Activated CD8-positive, alpha-beta T cell treated with anti-CD3 and anti-CD28 coated beads, Interleukin-2, amount 10 ng/mL, durations not matched to agents 7 days and 5 days (primary cell): ENCODE data around the gene SLC19A1. TPM values are rescaled to one million over a fixed set of nuclear protein-coding genes. Genes with fewer than 3 reads are reported as not detected.

ENCODE experiments used
- ATAC-seq: fragments of 150-1000 bp; cut with Tn5 transposase; one replicate; pipeline ENCODE4 v1.10.0; 2021; ENCODE audit warnings: moderate library complexity
- CTCF ChIA-PET: fragments of 350-600 bp; sonication (Branson Sonifier 250); formaldehyde crosslinking; loops from one replicate; lab custom pipeline; 2021; ENCODE audit warnings: antibody characterized with exemption; lab: Charles Lee
- POLR2A ChIA-PET: fragments of 350-600 bp; sonication (Branson Sonifier 250); formaldehyde crosslinking; loops from one replicate; lab custom pipeline; 2021; ENCODE audit warnings: antibody characterized with exemption; lab: Charles Lee
- DNase-seq: peaks from one replicate; pipeline ENCODE4 v3.0.0-alpha.2; 2020
- H3K27ac Mint-ChIP-seq: one replicate; pipeline ENCODE4 v1.8.0; 2021; ENCODE audit warnings: mild to moderate bottlenecking, mixed read lengths
- H3K27me3 Mint-ChIP-seq: one replicate; pipeline ENCODE4 v1.8.0; 2021; ENCODE audit warnings: low read depth, mixed read lengths
- H3K36me3 Mint-ChIP-seq: one replicate; pipeline ENCODE4 v1.8.0; 2021; ENCODE audit warnings: low read depth, mixed read lengths
- H3K4me1 Mint-ChIP-seq: one replicate; pipeline ENCODE4 v1.8.0; 2021; ENCODE audit warnings: low read depth, mixed read lengths
- H3K4me3 Mint-ChIP-seq: one replicate; pipeline ENCODE4 v1.8.0; 2021; ENCODE audit warnings: mild to moderate bottlenecking, mixed read lengths
- H3K9me3 Mint-ChIP-seq: one replicate; pipeline ENCODE4 v1.8.0; 2022; ENCODE audit warnings: mixed read lengths; ENCODE audit not compliant: insufficient read depth
- total RNA-seq, 2 experiments: library from RNA; stranded (reverse); gene quantifications; one replicate each; pipeline ENCODE4 v1.2.3, GENCODE V29; 2021

The SLC19A1 gene
- total RNA-seq, 2 experiments from 2014 or later = 44.4 to 51.6 TPM

- H3K27ac Mint-ChIP-seq = peak overlapping the region; percentile 51
- DNase-seq (no peak), ATAC-seq (no peak)
- no peaks in the 10 kb centered on the region for H3K9me3 Mint-ChIP-seq
- no peak overlapping the region for H3K4me3 Mint-ChIP-seq
- peaks cover 14% of the 10 kb centered on the region for H3K36me3 Mint-ChIP-seq
- no peaks in the 10 kb centered on the region for H3K27me3 Mint-ChIP-seq
- H3K4me1 Mint-ChIP-seq = no peaks in the 10 kb centered on the region
- POLR2A ChIA-PET = no interaction called here
- CTCF ChIA-PET = no interaction called here
Measured at GRCh38 chr21:45499970-45500577, 42.2 kb downstream of the SLC19A1 start.

- ChIA-PET POLR2A (no interaction called here), CTCF (no interaction called here)
- Mint-ChIP-seq H3K4me3 (no peak overlapping the region), H3K4me1 (no peaks in the 10 kb centered on the region), H3K27ac (no peak overlapping the region), H3K9me3 (no peaks in the 10 kb centered on the region), H3K36me3 (peaks cover 14% of the 10 kb centered on the region), H3K27me3 (no peaks in the 10 kb centered on the region)
- no peak for ATAC-seq
- DNase-seq = no peak
Measured at GRCh38 chr21:45499201-45499750, 43.0 kb downstream of the SLC19A1 start.

- no peaks in the 10 kb centered on the region for H3K4me1 Mint-ChIP-seq
- no peak for DNase-seq
- no peaks in the 10 kb centered on the region for H3K9me3 Mint-ChIP-seq
- ChIA-PET POLR2A (no interaction called here), CTCF (no interaction called here)
- H3K27ac Mint-ChIP-seq = no peak overlapping the region
- no peak for ATAC-seq
- H3K36me3 Mint-ChIP-seq = peaks cover 14% of the 10 kb centered on the region
- no peak overlapping the region for H3K4me3 Mint-ChIP-seq
- no peaks in the 10 kb centered on the region for H3K27me3 Mint-ChIP-seq
Measured at GRCh38 chr21:45498646-45499000, 43.6 kb downstream of the SLC19A1 start.

- Mint-ChIP-seq H3K9me3 (no peaks in the 10 kb centered on the region), H3K27ac (no peak overlapping the region), H3K36me3 (peaks cover 14% of the 10 kb centered on the region), H3K4me3 (no peak overlapping the region), H3K27me3 (no peaks in the 10 kb centered on the region), H3K4me1 (no peaks in the 10 kb centered on the region)
- ChIA-PET CTCF (no interaction called here), POLR2A (no interaction called here)
- DNase-seq (no peak), ATAC-seq (no peak)
Measured at GRCh38 chr21:45497846-45498645, 44.2 kb downstream of the SLC19A1 start.

- ATAC-seq = no peak
- no peaks in the 10 kb centered on the region for H3K4me1 Mint-ChIP-seq
- ChIA-PET CTCF (no interaction called here), POLR2A (no interaction called here)
- peaks cover 14% of the 10 kb centered on the region for H3K36me3 Mint-ChIP-seq
- no peaks in the 10 kb centered on the region for H3K9me3 Mint-ChIP-seq
- no peak overlapping the region for H3K4me3 Mint-ChIP-seq
- DNase-seq = no peak
- H3K27me3 Mint-ChIP-seq = no peaks in the 10 kb centered on the region
- H3K27ac Mint-ChIP-seq = no peak overlapping the region
Measured at GRCh38 chr21:45496968-45497845, 45.0 kb downstream of the SLC19A1 start.

GRCh38 chr21:45496151-45496967 is 45.9 kb downstream of the SLC19A1 start:
- no peaks in the 10 kb centered on the region for H3K9me3 Mint-ChIP-seq

GRCh38 chr21:45494851-45495680 is 47.2 kb downstream of the SLC19A1 start:
- H3K36me3 Mint-ChIP-seq = peaks cover 14% of the 10 kb centered on the region
- ATAC-seq (no peak), DNase-seq (no peak)
- POLR2A ChIA-PET = no interaction called here
- no peaks in the 10 kb centered on the region for H3K9me3 Mint-ChIP-seq
- no peaks in the 10 kb centered on the region for H3K27me3 Mint-ChIP-seq
- H3K4me1 Mint-ChIP-seq = no peaks in the 10 kb centered on the region
- no peak overlapping the region for H3K27ac Mint-ChIP-seq
- CTCF ChIA-PET = no interaction called here
- H3K4me3 Mint-ChIP-seq = no peak overlapping the region

More at GRCh38 chr21:45496151-45496967, 45.9 kb downstream of the SLC19A1 start:
- Mint-ChIP-seq H3K4me3 (no peak overlapping the region), H3K27me3 (no peaks in the 10 kb centered on the region), H3K27ac (no peak overlapping the region), H3K4me1 (no peaks in the 10 kb centered on the region), H3K36me3 (peaks cover 14% of the 10 kb centered on the region)
- ChIA-PET CTCF (no interaction called here), POLR2A (interaction anchor here (0.8 kb wide), 1 partner anchor 45 kb away, joined by 3 read pairs; no protein-coding TSS in a partner anchor)
- no peak for ATAC-seq
- no peak for DNase-seq

- Mint-ChIP-seq H3K4me1 (no peaks in the 10 kb centered on the region), H3K4me3 (no peak overlapping the region), H3K9me3 (no peaks in the 10 kb centered on the region), H3K27me3 (no peaks in the 10 kb centered on the region), H3K27ac (no peak overlapping the region), H3K36me3 (peaks cover 7% of the 10 kb centered on the region)
- ATAC-seq (no peak), DNase-seq (no peak)
- ChIA-PET POLR2A (no interaction called here), CTCF (no interaction called here)
Measured at GRCh38 chr21:45494135-45494850, 47.9 kb downstream of the SLC19A1 start.

- Mint-ChIP-seq H3K27ac (no peak overlapping the region), H3K27me3 (no peaks in the 10 kb centered on the region), H3K36me3 (peaks cover under 1% of the 10 kb centered on the region), H3K9me3 (no peaks in the 10 kb centered on the region), H3K4me1 (no peaks in the 10 kb centered on the region), H3K4me3 (no peak overlapping the region)
- CTCF ChIA-PET = no interaction called here
- no peak for ATAC-seq
- no peak for DNase-seq
- POLR2A ChIA-PET = no interaction called here
Measured at GRCh38 chr21:45493401-45494001, 48.7 kb downstream of the SLC19A1 start.

GRCh38 chr21:45492765-45493164 is 49.5 kb downstream of the SLC19A1 start:
- ATAC-seq (no peak), DNase-seq (no peak)
- Mint-ChIP-seq H3K27me3 (no peaks in the 10 kb centered on the region), H3K9me3 (no peaks in the 10 kb centered on the region), H3K4me3 (no peak overlapping the region), H3K4me1 (no peaks in the 10 kb centered on the region), H3K27ac (no peak overlapping the region), H3K36me3 (no peaks in the 10 kb centered on the region)
- CTCF ChIA-PET = no interaction called here
- POLR2A ChIA-PET = no interaction called here
